Measurements from ENCODE around the gene HDAC4. TPM values are rescaled to one million over a fixed set of nuclear protein-coding genes. Genes with fewer than 3 reads are reported as not detected.

The HDAC4 gene
- total RNA-seq, 1 donor from 2014 or later: 39.0 TPM

GRCh38 chr2:239423551-239423950 lies 22.7 kb upstream of the HDAC4 start:
- H3K36me3 Mint-ChIP-seq: no peaks in the 10 kb centered on the region
- H3K4me3 Mint-ChIP-seq: no peak overlapping the region

DNA sequence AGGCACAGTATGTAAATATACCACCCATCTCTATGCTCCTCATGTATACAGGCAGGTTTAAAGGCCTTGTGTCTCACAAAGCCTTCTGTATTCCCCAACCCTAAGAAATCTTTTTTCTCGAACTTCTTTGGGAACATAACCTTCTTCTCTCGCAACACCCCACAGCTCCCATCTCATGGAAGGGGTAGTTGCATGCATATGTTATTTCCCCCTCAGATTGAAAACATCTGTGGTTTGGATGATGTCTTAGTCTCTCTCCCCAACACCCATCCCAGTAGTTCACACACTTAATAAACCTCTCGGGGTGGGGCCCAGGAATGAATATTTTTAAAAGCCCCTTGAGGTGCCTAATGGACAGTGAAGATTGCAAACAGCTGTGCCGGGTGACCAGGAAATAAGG lies 21.0 kb upstream of the HDAC4 start:
- Mint-ChIP-seq H3K4me3 (no peak overlapping the region), H3K4me1 (ENCODE audit: unreplicated experiment) (no peaks in the 10 kb centered on the region), H3K36me3 (no peaks in the 10 kb centered on the region), H3K27me3 (peaks cover 7% of the 10 kb centered on the region), H3K9me3 (no peaks in the 10 kb centered on the region), H3K27ac (no peak overlapping the region)
- TF ChIP-seq, protein P1, sequence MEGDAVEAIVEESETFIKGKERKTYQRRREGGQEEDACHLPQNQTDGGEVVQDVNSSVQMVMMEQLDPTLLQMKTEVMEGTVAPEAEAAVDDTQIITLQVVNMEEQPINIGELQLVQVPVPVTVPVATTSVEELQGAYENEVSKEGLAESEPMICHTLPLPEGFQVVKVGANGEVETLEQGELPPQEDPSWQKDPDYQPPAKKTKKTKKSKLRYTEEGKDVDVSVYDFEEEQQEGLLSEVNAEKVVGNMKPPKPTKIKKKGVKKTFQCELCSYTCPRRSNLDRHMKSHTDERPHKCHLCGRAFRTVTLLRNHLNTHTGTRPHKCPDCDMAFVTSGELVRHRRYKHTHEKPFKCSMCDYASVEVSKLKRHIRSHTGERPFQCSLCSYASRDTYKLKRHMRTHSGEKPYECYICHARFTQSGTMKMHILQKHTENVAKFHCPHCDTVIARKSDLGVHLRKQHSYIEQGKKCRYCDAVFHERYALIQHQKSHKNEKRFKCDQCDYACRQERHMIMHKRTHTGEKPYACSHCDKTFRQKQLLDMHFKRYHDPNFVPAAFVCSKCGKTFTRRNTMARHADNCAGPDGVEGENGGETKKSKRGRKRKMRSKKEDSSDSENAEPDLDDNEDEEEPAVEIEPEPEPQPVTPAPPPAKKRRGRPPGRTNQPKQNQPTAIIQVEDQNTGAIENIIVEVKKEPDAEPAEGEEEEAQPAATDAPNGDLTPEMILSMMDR (conservative IDR thresholded peaks at IDR 0.05): no peak
- DNase-seq (ENCODE audit: extremely low spot score, unreplicated experiment): no peak

More at GRCh38 chr2:239423551-239423950, 22.7 kb upstream of the HDAC4 start:
- peaks cover 10% of the 10 kb centered on the region for H3K27me3 Mint-ChIP-seq
- no peaks in the 10 kb centered on the region for H3K9me3 Mint-ChIP-seq
- no peak for DNase-seq (ENCODE audit: extremely low spot score, unreplicated experiment)
- H3K4me1 Mint-ChIP-seq (ENCODE audit: unreplicated experiment): no peaks in the 10 kb centered on the region
- TF ChIP-seq, protein P1 (conservative IDR thresholded peaks at IDR 0.05): no peak
- no peak overlapping the region for H3K27ac Mint-ChIP-seq

DNA sequence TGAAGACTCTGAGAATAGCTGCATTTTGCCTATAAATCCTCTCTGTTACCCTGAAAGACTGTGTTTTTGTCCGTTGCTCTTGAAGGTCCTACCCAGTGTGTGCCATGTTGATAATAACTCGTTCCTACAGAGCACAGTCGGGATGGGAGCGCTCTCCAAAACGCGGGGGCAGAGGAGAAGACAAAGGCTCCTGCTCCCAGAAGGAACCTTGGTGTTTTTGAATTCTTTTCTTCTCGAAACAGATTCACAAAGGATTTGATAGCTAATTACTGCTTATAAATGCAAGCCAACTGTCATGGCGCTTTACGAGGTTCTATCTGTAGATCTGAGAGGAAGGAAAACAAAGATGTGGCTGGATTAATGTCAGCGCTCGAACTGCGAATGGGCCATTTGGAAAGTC lies 19.3 kb upstream of the HDAC4 start:
- no peak for DNase-seq (ENCODE audit: extremely low spot score, unreplicated experiment)
- Mint-ChIP-seq H3K4me1 (ENCODE audit: unreplicated experiment) (no peaks in the 10 kb centered on the region), H3K4me3 (no peak overlapping the region), H3K9me3 (no peaks in the 10 kb centered on the region), H3K27ac (no peak overlapping the region), H3K27me3 (no peaks in the 10 kb centered on the region), H3K36me3 (no peaks in the 10 kb centered on the region)
- TF ChIP-seq, protein P1 (conservative IDR thresholded peaks at IDR 0.05): no peak

GRCh38 chr2:239418918-239419317 lies 18.1 kb upstream of the HDAC4 start:
- no peak overlapping the region for H3K27ac Mint-ChIP-seq
- no peaks in the 10 kb centered on the region for H3K9me3 Mint-ChIP-seq
- no peak for DNase-seq (ENCODE audit: extremely low spot score, unreplicated experiment)
- no peaks in the 10 kb centered on the region for H3K4me1 Mint-ChIP-seq (ENCODE audit: unreplicated experiment)
- H3K27me3 Mint-ChIP-seq: no peaks in the 10 kb centered on the region
- TF ChIP-seq, protein P1 (conservative IDR thresholded peaks at IDR 0.05): no peak
- no peak overlapping the region for H3K4me3 Mint-ChIP-seq
- H3K36me3 Mint-ChIP-seq: no peaks in the 10 kb centered on the region

DNA sequence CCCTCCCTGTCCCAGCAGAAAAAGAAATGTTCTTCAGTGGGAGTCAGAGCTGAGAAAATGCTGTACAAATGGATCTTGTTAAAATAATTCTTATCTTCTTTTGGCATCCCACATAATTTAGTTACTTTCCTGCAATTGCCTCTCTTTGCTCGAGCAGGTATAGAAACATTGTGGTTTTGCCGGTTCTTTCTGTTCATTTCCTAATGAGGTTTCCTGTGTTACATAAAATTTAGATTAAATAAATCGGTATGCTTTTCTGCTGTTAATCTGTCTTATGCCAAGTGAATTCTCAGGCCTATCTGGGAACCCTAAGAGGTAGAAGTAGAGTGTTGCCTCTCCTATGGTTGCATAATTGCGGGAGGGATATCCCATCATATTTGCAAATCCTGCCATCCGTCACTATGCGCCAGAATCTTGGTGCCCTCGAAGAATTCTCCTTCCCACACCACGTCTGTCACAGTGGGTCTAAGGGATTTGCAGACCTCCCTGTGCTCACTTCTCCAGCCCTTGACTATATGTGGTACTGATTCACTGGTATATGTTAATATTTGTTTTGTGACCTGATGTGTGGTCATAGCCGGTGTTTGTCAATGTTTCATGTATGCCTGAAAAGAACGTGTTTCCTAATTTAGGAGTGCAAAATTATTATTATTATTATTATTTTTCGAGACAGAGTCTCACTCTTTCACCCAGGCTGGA lies 12.2 kb upstream of the HDAC4 start:
- DNase-seq (ENCODE audit: extremely low spot score, unreplicated experiment): no peak
- no peaks in the 10 kb centered on the region for H3K9me3 Mint-ChIP-seq
- TF ChIP-seq, protein P1 (conservative IDR thresholded peaks at IDR 0.05): no peak
- no peaks in the 10 kb centered on the region for H3K36me3 Mint-ChIP-seq
- no peak overlapping the region for H3K27ac Mint-ChIP-seq
- H3K27me3 Mint-ChIP-seq: no peaks in the 10 kb centered on the region
- no peaks in the 10 kb centered on the region for H3K4me1 Mint-ChIP-seq (ENCODE audit: unreplicated experiment)
- no peak overlapping the region for H3K4me3 Mint-ChIP-seq

All from type B pancreatic cell (in vitro differentiated cells).